T-helper 22 cell (primary cell): ENCODE data around the gene CENPW.

Experiments
- DNase-seq: peaks from one replicate; pipeline ENCODE4 v3.0.0-alpha.2; 2020; ENCODE audit warnings: low read depth

CENPW gene

DNA sequence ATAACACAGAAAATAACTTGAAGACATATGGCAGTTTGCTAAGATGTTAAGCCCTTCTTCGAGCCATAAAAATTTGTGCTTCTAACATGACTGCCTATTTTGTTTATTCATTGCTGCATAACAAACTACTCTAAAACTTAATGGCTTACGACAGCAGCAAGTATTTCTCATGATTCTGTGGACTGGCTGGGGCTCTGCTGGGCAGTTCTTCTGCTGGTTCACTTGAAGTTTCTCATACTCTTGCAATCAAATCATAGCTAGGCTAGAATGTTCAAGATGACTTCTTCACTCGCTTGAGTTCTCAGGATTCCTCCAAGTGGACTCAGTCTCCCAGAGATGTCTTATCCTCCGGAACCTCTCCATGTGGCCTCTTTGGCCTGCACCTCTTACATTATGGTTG is 33.4 kb downstream of the CENPW start:
- no peak for DNase-seq

- no peak for DNase-seq
Measured at GRCh38 chr6:126374372-126374771, 34.5 kb downstream of the CENPW start.

GRCh38 chr6:126376682-126377081 is 36.8 kb downstream of the CENPW start:
- DNase-seq = no peak

DNA sequence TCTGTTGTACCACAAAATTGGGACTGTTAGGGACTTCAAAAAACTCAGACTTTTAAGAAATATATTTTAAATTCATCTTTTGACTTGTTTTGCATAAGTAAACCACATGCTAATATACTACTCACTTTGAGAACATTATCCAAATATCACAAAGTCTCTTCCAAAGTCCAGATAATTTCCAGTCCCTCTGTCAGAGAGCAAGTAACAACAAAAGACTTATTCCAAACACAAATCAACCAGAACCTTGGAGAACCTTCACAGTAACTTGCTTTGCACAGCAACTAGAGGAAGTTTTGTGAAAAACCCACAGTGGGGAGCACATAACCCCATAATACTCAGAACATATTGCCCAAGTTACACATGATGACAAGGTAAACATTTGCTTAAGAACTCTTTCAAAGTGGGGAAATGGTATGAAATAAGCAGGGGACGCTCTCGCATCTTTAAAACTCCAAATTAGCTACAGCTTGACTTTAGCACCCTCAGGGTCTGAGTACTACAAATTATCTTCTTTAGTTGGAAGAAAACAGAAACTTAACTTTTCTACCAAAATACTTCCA is 37.8 kb downstream of the CENPW start:
- DNase-seq = no peak

GRCh38 chr6:126380072-126380583 is 40.2 kb downstream of the CENPW start:
- no peak for DNase-seq

GRCh38 chr6:126381498-126381897 is 41.6 kb downstream of the CENPW start:
- DNase-seq = no peak

GRCh38 chr6:126383203-126383602 is 43.3 kb downstream of the CENPW start:
- no peak for DNase-seq

DNA sequence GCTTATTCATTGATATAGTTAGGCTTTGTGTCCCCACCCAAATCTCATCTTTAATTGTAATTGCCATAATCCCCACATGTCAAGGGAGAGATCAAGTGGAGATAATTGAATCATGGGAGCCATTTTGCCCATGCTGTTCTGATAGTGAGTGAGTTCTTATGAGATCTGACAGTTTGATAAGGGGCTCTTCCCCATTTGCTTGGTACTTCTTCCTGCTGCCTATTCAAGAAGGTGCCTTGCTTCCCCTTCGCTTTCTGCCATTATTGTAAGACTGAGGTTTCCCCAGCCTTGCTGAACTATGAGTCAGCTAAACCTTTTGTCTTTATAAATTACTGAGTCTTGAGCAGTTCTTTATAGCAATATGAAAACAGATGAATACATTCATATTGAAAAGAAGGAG is 45.6 kb downstream of the CENPW start:
- DNase-seq = no peak

- no peak for DNase-seq
Measured at GRCh38 chr6:126388104-126388598, 48.2 kb downstream of the CENPW start.

DNA sequence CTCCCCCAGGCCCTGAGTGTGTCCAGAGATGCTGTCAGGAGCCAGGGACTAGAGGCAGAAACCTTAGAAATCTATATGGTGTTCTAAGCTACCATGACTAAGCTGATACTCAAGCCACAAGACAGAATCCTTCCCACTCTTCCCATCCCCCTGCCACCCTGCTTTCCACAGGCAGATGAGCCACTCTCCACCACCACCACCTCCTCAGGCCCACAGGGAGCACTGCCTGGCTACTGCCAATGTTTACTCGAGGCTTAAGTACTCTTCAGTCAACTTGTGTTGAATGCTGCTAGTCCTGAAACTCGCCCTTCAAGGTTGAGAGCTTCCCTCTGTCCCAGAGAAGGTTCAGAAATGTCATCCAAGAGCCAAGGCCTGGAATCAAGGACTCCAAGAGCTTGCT is 56.2 kb downstream of the CENPW start:
- no peak for DNase-seq
